ENCODE results near the gene ACO1. TPM values are rescaled to one million over a fixed set of nuclear protein-coding genes. Genes with fewer than 3 reads are reported as not detected.

Gene ACO1
- total RNA-seq, 2 experiments from 2014 or later = 8.8 to 9.0 TPM

- ChIA-PET POLR2A (interaction anchor here (0.7 to 1.2 kb wide), 3 partner anchors 191 to 205 kb away, joined by 3 read pairs; no protein-coding TSS in a partner anchor), CTCF (ENCODE audit: unreplicated experiment) (interaction anchor here (0.8 kb wide), 1 partner anchor 144 kb away, joined by 3 read pairs; no protein-coding TSS in a partner anchor)
- DNase-seq (ENCODE audit: low spot score) = no peak
- Histone ChIP-seq H3K9me2 (ENCODE audit: insufficient read depth, low read length) (no peaks in the 10 kb centered on the region), H3K36me3 (ENCODE audit: insufficient read depth, low read length) (no peaks in the 10 kb centered on the region), H3K4me1 (ENCODE audit: insufficient read depth, low read length, poor library complexity, severe bottlenecking) (peaks cover 33% of the 10 kb centered on the region), H4K20me1 (ENCODE audit: insufficient read depth, low read length) (no peaks in the 10 kb centered on the region), H3K27ac (ENCODE audit: low read depth, low read length, poor library complexity, severe bottlenecking) (no peak overlapping the region), H3K79me2 (ENCODE audit: insufficient read depth, low read depth, low read length) (no peaks in the 10 kb centered on the region), H3K9me3 (ENCODE audit: low read length) (no peaks in the 10 kb centered on the region), H3K4me3 (ENCODE audit: low read depth, low read length, poor library complexity, severe bottlenecking) (no peak overlapping the region), H2AFZ (ENCODE audit: low read length) (no peak overlapping the region), H3K4me2 (ENCODE audit: low read length) (no peak overlapping the region)
- no peak for TF ChIP-seq EZH2phosphoT487 (IDR thresholded peaks at IDR 0.05; ENCODE audit: borderline replicate concordance, low read depth, low read length)
- no peak for TF ChIP-seq CTCF (conservative IDR thresholded peaks at IDR 0.05; ENCODE audit: low read length)
- BruUV-seq (replicated peaks) = no TSS peak
- intact Hi-C loops (cut with micrococcal nuclease; ENCODE audit: unreplicated experiment) = no loop called here
These were observed 1.7 kb upstream of the ACO1 start for GRCh38 chr9:32382565-32383320.

GRCh38 chr9:32384002-32384363 is 460 bp upstream of the ACO1 start:
- CTCF ChIA-PET (ENCODE audit: unreplicated experiment) = interaction anchor here (1.0 kb wide), 2 partner anchors 172 to 196 kb away, joined by 3 to 7 read pairs; no protein-coding TSS in a partner anchor
- no peak for TF ChIP-seq CTCF (conservative IDR thresholded peaks at IDR 0.05; ENCODE audit: low read length)
- TF ChIP-seq EZH2phosphoT487 (IDR thresholded peaks at IDR 0.05; ENCODE audit: borderline replicate concordance, low read depth, low read length) = no peak
- POLR2A ChIA-PET = interaction anchor here (0.5 to 1.8 kb wide), 8 partner anchors 18 to 253 kb away, joined by 3 to 9 read pairs (median 3); no protein-coding TSS in a partner anchor

More at GRCh38 chr9:32384002-32384363, 460 bp upstream of the ACO1 start:
- intact Hi-C loops (cut with micrococcal nuclease; ENCODE audit: unreplicated experiment) = loop anchor here (1.0 to 2.0 kb wide), 2 partner anchors 49 to 189 kb away; partner anchors contain the start of gene NDUFB6
- Histone ChIP-seq H3K9me3 (ENCODE audit: low read length) (no peaks in the 10 kb centered on the region), H3K4me3 (ENCODE audit: low read depth, low read length, poor library complexity, severe bottlenecking) (peak overlapping the region; percentile 93), H4K20me1 (ENCODE audit: insufficient read depth, low read length) (no peaks in the 10 kb centered on the region), H2AFZ (ENCODE audit: low read length) (peak overlapping the region; percentile 94), H3K36me3 (ENCODE audit: insufficient read depth, low read length) (no peaks in the 10 kb centered on the region), H3K4me1 (ENCODE audit: insufficient read depth, low read length, poor library complexity, severe bottlenecking) (peaks cover 28% of the 10 kb centered on the region), H3K4me2 (ENCODE audit: low read length) (peak overlapping the region; percentile 96), H3K27ac (ENCODE audit: low read depth, low read length, poor library complexity, severe bottlenecking) (no peak overlapping the region), H3K79me2 (ENCODE audit: insufficient read depth, low read depth, low read length) (no peaks in the 10 kb centered on the region), H3K9me2 (ENCODE audit: insufficient read depth, low read length) (no peaks in the 10 kb centered on the region)
- no peak for DNase-seq (ENCODE audit: low spot score)
- BruUV-seq (replicated peaks) = no TSS peak
